ENCODE results near the gene SELENON.

SELENON gene

DNA sequence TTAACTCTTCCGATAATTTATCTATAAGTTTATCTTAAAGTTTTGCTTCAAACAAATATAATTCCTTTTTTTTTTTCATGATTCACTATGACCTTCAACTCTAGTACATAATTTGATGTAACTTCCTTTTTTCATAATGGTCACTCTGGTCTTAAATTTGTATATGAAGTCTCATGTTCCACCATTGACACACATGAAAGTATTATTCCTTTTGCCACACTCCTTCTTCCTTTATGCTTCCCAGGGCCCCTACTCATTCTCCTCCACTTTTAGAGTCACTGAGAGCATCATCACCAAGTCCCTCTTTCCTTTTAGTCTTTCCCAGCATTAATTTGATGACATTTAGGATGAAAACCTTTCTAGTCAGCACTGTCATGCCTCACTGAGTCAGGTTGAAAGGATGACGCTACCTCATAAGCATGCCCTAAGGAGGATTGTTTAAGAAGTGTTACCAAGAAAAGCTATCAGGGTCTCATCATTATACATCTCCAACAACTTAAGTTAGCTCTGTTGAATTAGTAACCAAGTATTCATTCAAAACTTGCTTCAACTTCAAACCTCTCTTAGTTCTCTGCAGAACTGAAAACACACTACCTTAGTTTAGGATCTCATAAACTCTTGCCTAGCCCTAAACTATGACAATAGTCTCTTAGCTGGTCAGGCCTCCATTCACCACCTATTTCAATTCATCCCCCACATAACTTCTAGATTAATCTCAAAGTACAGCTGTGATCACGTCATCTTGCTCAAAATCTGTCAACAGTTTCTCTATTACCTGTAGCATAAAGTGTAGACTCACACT, 44.7 kb downstream of the SELENON start:
- no peak for DNase-seq (ENCODE audit: low spot score in 2 of 2)

GRCh38 chr1:25845664-25846063, 45.7 kb downstream of the SELENON start:
- H3K36me3 Mint-ChIP-seq: no peaks in the 10 kb centered on the region
- H3K4me1 Mint-ChIP-seq: no peaks in the 10 kb centered on the region
- H3K27ac Mint-ChIP-seq: no peak overlapping the region
- DNase-seq (ENCODE audit: low spot score in 2 of 2) (no peak), ATAC-seq (no peak)
- H3K9me3 Mint-ChIP-seq: no peaks in the 10 kb centered on the region
- H3K4me3 Mint-ChIP-seq: no peak overlapping the region

More for the DNA sequence above, 44.7 kb downstream of the SELENON start:
- H3K9me3 Mint-ChIP-seq: peaks cover 4% of the 10 kb centered on the region
- H3K4me1 Mint-ChIP-seq: no peaks in the 10 kb centered on the region
- no peak overlapping the region for H3K4me3 Mint-ChIP-seq
- ATAC-seq: no peak
- H3K27ac Mint-ChIP-seq: no peak overlapping the region
- no peaks in the 10 kb centered on the region for H3K36me3 Mint-ChIP-seq

- Mint-ChIP-seq H3K4me3 (no peak overlapping the region), H3K4me1 (no peaks in the 10 kb centered on the region), H3K9me3 (no peaks in the 10 kb centered on the region), H3K27ac (no peak overlapping the region), H3K36me3 (no peaks in the 10 kb centered on the region)
- ATAC-seq (no peak), DNase-seq (ENCODE audit: low spot score in 2 of 2) (no peak)
Observed at GRCh38 chr1:25847929-25848328, 47.9 kb downstream of the SELENON start.

GRCh38 chr1:25848531-25848930, 48.5 kb downstream of the SELENON start:
- H3K36me3 Mint-ChIP-seq: no peaks in the 10 kb centered on the region
- no peak overlapping the region for H3K4me3 Mint-ChIP-seq
- no peaks in the 10 kb centered on the region for H3K9me3 Mint-ChIP-seq
- no peaks in the 10 kb centered on the region for H3K4me1 Mint-ChIP-seq
- DNase-seq (ENCODE audit: low spot score in 2 of 2): no peak
- no peak for ATAC-seq
- H3K27ac Mint-ChIP-seq: no peak overlapping the region

GRCh38 chr1:25854554-25854953, 54.6 kb downstream of the SELENON start:
- Mint-ChIP-seq H3K27ac (no peak overlapping the region), H3K4me1 (peaks cover 14% of the 10 kb centered on the region), H3K4me3 (no peak overlapping the region), H3K36me3 (peaks cover 6% of the 10 kb centered on the region), H3K9me3 (no peaks in the 10 kb centered on the region)
- no peak for ATAC-seq
- DNase-seq (ENCODE audit: low spot score in 2 of 2): no peak

DNA sequence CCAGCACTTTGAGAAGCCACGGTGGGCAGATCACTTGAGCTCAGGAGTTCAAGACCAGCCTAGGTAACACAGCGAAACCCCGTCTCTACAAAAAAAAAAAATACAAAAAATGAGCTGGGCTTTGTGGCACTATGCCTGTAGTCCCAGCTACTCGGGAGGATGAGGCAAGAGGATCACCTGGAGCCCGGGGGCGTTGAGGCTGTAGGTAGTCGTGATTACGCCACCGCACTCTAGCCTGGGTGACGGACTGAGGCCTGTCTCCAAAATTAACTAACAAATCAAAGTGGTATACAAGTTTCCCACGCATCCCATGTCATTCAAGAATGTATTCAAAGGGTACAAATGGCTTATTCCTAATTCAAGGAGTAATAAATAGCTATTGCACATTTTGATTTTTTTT, 56.9 kb downstream of the SELENON start:
- peaks cover 16% of the 10 kb centered on the region for H3K4me1 Mint-ChIP-seq
- H3K27ac Mint-ChIP-seq: no peak overlapping the region
- no peak for ATAC-seq
- DNase-seq (ENCODE audit: low spot score in 2 of 2): no peak
- no peak overlapping the region for H3K4me3 Mint-ChIP-seq
- H3K9me3 Mint-ChIP-seq: no peaks in the 10 kb centered on the region
- peaks cover 6% of the 10 kb centered on the region for H3K36me3 Mint-ChIP-seq

DNA sequence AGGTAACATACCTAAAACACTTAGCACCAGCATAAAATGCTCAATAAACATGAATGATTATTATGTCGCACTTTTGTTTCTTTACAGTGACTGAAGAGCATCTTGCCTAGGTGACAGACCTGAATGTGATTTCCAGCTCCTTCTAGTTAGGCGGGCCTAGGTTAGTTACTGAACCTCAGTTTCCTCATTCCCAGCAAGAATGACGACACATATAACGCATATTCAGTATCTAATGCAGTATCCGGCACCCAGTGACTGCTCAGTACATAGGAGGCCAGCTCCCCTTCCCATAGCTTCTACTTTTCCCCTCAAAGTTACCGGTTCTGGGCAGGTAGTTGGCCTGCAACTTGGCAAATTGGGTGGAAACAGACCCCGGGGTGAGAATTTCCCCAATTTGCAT, 58.5 kb downstream of the SELENON start:
- Mint-ChIP-seq H3K9me3 (no peaks in the 10 kb centered on the region), H3K4me1 (peaks cover 16% of the 10 kb centered on the region), H3K36me3 (peaks cover 6% of the 10 kb centered on the region), H3K27ac (peak overlapping the region; percentile 86), H3K4me3 (peak overlapping the region; percentile 89)
- no peak for DNase-seq (ENCODE audit: low spot score in 2 of 2)
- ATAC-seq: no peak

GRCh38 chr1:25858906-25859789, 59.2 kb downstream of the SELENON start, which contains the start of gene AUNIP:
AUNIP (minus strand) TSS chr1:25859457; CDS start chr1:25859357, 100 bp downstream.
- Mint-ChIP-seq H3K27ac (peak within 1 kb of the TSS; percentile 86), H3K4me1 (peaks cover 16% of the 10 kb centered on the region), H3K9me3 (no peaks in the 10 kb centered on the region), H3K4me3 (peak within 1 kb of the TSS; percentile 89), H3K36me3 (peaks cover 6% of the 10 kb centered on the region)
- ATAC-seq: peak; percentile 94
- peak; percentile 92 to 95 for DNase-seq (ENCODE audit: low spot score in 2 of 2)

DNA sequence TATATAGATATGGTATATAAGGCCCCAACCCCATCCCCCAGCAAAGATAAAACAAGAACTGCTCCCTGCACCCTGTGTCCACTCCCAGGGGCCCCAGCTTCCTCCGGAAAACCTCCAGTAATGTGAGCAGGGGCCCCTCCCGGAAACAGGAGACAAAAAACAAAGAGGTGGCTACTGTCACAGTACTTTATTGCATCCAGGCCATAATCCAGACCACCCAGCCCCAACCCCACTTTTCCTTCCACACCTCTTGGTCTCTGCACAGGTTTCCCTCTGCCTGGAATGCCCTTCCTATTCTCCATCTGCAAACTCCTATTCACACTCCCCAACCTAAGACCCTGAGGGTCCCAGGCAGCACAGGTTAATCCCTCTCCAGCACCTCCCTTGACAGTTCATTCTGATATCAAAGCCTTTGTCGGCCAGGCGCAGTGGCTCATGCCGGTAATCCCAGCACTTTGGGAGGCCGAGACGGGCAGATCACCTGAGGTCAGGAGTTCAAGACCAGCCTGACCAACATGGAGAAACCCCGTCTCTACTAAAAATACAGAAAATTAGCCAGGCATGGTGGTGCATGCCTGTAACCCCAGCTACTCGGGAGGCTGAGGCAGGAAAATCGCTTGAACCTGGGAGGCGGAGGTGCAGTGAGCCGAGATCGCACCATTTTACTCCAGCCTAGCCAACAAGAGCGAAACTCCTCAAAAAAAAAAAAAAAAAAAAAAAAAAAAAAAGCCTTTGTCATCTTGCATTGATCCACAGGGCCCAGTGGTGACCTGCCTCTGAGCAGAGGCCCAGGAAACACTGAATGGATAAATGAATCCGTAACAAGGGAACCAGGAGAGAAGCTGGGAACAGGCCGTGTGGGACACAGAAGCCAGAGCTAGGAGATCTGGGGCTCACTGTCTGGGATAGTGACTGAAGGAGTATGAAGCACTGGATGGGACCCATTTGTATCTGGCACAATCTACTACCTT, 61.6 kb downstream of the SELENON start:
- DNase-seq (ENCODE audit: low spot score in 2 of 2): no peak
- peak overlapping the region; percentile 89 for H3K4me3 Mint-ChIP-seq
- peaks cover 16% of the 10 kb centered on the region for H3K4me1 Mint-ChIP-seq
- H3K9me3 Mint-ChIP-seq: no peaks in the 10 kb centered on the region
- H3K27ac Mint-ChIP-seq: peak overlapping the region; percentile 21
- H3K36me3 Mint-ChIP-seq: peaks cover 6% of the 10 kb centered on the region
- ATAC-seq: no peak

GRCh38 chr1:25862785-25863485, 62.9 kb downstream of the SELENON start:
- Mint-ChIP-seq H3K4me1 (peaks cover 16% of the 10 kb centered on the region), H3K36me3 (peaks cover 6% of the 10 kb centered on the region), H3K27ac (no peak overlapping the region), H3K9me3 (no peaks in the 10 kb centered on the region), H3K4me3 (no peak overlapping the region)
- no peak for DNase-seq (ENCODE audit: low spot score in 2 of 2)
- no peak for ATAC-seq

- no peak for ATAC-seq
- Mint-ChIP-seq H3K4me3 (no peak overlapping the region), H3K4me1 (peaks cover 11% of the 10 kb centered on the region), H3K27ac (no peak overlapping the region), H3K36me3 (peaks cover 5% of the 10 kb centered on the region), H3K9me3 (no peaks in the 10 kb centered on the region)
- DNase-seq (ENCODE audit: low spot score in 2 of 2): no peak
Observed at GRCh38 chr1:25863486-25864262, 63.7 kb downstream of the SELENON start.

GRCh38 chr1:25864434-25864833, 64.4 kb downstream of the SELENON start:
- Mint-ChIP-seq H3K36me3 (no peaks in the 10 kb centered on the region), H3K27ac (no peak overlapping the region), H3K4me3 (no peak overlapping the region), H3K4me1 (peaks cover 3% of the 10 kb centered on the region), H3K9me3 (no peaks in the 10 kb centered on the region)
- no peak for ATAC-seq
- DNase-seq (ENCODE audit: low spot score in 2 of 2): no peak

- no peaks in the 10 kb centered on the region for H3K9me3 Mint-ChIP-seq
- H3K36me3 Mint-ChIP-seq: no peaks in the 10 kb centered on the region
- no peak for ATAC-seq
- no peaks in the 10 kb centered on the region for H3K4me1 Mint-ChIP-seq
- H3K4me3 Mint-ChIP-seq: no peak overlapping the region
- no peak overlapping the region for H3K27ac Mint-ChIP-seq
- DNase-seq (ENCODE audit: low spot score in 2 of 2): no peak
Observed at GRCh38 chr1:25866288-25866687, 66.3 kb downstream of the SELENON start.

All from stimulated activated effector memory CD8-positive, alpha-beta T cell treated with anti-CD3 and anti-CD28 coated beads, Interleukin-12 subunit alpha, Interleukin-12 subunit beta, amount 100 ng/mL, for 72 hours (primary cell).